Breast epithelium (tissue), 4 donors: ENCODE data around the gene PARVB. TPM values are rescaled to one million over a fixed set of nuclear protein-coding genes. Genes with fewer than 3 reads are reported as not detected.

Source experiments
- DNase-seq, 2 donors: peaks; one replicate each; pipeline ENCODE4 v3.0.0-alpha.2; 2019; ENCODE audit warnings: low spot score in 2 of 2
- H3K27ac ChIP-seq, 2 donors: fragments of 200-600 bp; sonication (generic) in 1 of 2; one replicate each; pipeline ENCODE4 v1.5.1; 2016 to 2019; ENCODE audit warnings: mild to moderate bottlenecking in 1 of 2
- H3K27me3 ChIP-seq, 2 donors: fragments of 200-600 bp; sonication (generic) in 1 of 2; one replicate each; pipeline versions ENCODE4 v1.5.1 to v1.6.0; 2017 to 2019; ENCODE audit warnings: control low read depth in 1 of 2, mild to moderate bottlenecking in 1 of 2
- H3K36me3 ChIP-seq: fragments of 200-600 bp; one replicate; pipeline ENCODE4 v1.5.1; 2019
- H3K4me1 ChIP-seq, 2 donors: fragments of 200-600 bp; sonication (generic); one replicate each; pipeline ENCODE4 v1.5.1; 2016 to 2019; ENCODE audit warnings: control low read depth in 1 of 2
- H3K4me3 ChIP-seq, 3 donors: fragments of 200-600 bp; sonication (generic); 1 replicate in 2 of 3; 2 replicates in 1 of 3; pipeline ENCODE4 v1.5.1; 2016 to 2019; ENCODE audit warnings: mild to moderate bottlenecking in 3 of 3, moderate library complexity in 2 of 3
- H3K9me3 ChIP-seq, 2 donors: fragments of 200-600 bp; sonication (generic) in 1 of 2; one replicate each; pipeline ENCODE4 v1.5.1; 2016 to 2019; ENCODE audit warnings: control low read depth in 1 of 2
- CTCF ChIP-seq, 3 donors: fragments of 450-650 bp; IDR thresholded peaks; one replicate each; pipeline ENCODE4 v1.5.1; 2016 to 2017; ENCODE audit warnings: antibody characterized with exemption in 3 of 3, mild to moderate bottlenecking in 3 of 3, moderate library complexity in 3 of 3
- POLR2A ChIP-seq: fragments of 450-650 bp; IDR thresholded peaks from one replicate; pipeline ENCODE4 v1.6.1; 2016; ENCODE audit warnings: antibody characterized with exemption, mild to moderate bottlenecking, moderate library complexity
- POLR2AphosphoS5 ChIP-seq, 3 donors: sonication (generic); formaldehyde crosslinking; IDR thresholded peaks; one replicate each; pipeline ENCODE4 v1.6.1; 2017; ENCODE audit warnings: antibody characterized with exemption in 3 of 3
- intact Hi-C: fragments of 100-400 bp; cut with DNase I; formaldehyde crosslinking; loops from one replicate; pipeline ENCODE4 v1.15.1; 2023; ENCODE audit warnings: low total_unique reads
- total RNA-seq, 3 donors: library from RNA; depleted of rRNA; stranded (reverse); fragments of >200 nt; gene quantifications; one replicate each; pipeline ENCODE4 v1.1.0, GENCODE V29; 2016

The PARVB gene
- total RNA-seq, 3 donors from 2014 or later: 12.3 to 57.6 (median 21.6) TPM

DNA sequence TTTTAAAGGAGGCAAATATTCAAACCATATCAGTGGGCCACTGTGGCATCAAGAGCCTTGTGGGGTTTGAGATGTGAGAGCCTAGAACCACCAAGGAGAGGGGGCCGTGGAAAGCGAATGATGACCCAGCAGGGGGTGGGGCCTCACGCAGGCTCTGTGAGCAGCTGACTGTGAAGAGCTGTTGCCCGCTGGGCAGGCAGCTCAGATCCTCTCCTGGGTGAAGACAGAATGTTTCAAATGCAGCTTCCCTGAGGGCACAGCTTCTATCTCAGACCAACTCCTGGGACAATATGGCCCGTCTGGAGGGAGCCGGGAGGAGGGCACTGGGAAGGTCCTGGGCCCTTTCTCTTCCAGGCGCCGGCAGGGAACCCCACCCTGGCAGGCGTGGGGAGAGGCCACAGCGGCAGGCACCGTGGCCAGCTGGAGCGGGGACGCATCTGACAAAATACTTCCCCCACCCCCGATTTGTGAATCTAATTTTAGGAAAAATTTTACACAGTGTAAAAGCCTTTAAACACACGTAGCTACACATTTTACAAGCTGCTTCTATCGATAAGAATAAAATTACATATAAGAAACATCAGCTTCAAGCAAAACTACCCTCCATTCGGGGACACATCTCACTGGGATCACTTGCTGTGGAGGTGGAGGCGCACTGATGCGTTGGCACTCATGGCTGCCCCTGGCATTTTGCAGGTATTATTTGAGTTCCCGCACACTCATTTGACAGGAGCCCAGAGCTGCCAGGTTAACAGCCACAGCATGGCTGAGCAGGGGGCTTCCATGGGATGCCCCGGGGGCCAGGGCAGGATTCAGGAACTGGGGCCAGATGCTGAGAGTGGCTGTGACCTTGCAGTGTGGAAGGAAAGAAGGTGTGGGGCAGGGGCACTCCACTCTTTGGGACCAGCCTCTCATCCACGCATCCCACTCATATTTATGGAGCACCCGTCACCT lies 196.9 kb downstream of the PARVB start:
- peaks cover under 1 to 6% of the 10 kb centered on the region in 2 donors for H3K9me3 ChIP-seq
- peaks cover 0 to 25% of the 10 kb centered on the region in 2 donors for H3K27me3 ChIP-seq
- H3K4me1 ChIP-seq: no peaks in the 10 kb centered on the region
- TF ChIP-seq POLR2A (no peak), POLR2AphosphoS5 (IDR thresholded peaks at IDR 0.05) (no peak), CTCF (IDR thresholded peaks at IDR 0.05) (no peak)
- DNase-seq: no peak
- no peaks in the 10 kb centered on the region for H3K36me3 ChIP-seq
- no peak overlapping the region for H3K4me3 ChIP-seq
- no peak overlapping the region for H3K27ac ChIP-seq
- intact Hi-C loops: no loop called here

DNA sequence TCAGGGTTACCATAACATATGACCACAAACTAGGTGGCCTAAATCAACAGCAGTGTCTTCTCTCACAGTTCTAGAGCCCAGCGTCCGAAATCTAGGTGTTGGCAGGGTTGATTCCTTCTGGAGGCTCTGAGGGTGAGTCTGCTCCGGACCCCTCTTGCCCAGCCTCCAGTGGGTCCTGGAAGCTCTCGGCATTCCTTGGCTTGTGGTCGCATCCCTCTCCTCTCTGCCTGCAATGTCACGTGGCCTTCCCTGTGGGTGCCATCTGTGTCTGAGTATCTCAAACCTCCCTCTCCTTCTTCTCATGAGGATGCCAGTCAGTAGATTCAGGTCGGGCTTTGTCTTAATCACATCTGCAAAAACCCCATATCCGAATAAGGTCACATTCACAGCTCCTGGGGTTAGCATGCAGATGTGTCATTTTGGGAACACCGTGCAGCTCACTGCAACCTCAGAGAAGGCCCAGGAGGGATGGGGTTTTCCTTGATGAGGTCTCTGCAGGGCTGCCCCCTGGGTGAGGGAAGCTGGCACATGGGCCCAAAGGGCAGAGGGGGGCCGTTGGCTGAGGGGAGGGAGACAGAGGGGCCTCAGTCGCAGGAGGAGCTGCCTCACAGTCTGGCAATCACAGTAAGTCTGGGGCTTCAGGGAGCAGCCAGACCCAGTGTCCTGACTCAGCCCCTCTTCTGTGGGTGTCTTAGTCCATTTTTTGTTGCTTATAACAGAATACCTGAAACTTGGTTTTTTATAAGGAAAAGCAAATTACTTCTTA lies 197.8 kb downstream of the PARVB start:
- peaks cover 0 to 26% of the 10 kb centered on the region in 2 donors for H3K27me3 ChIP-seq
- H3K4me1 ChIP-seq: no peaks in the 10 kb centered on the region
- peaks cover 0 to 5% of the 10 kb centered on the region in 2 donors for H3K9me3 ChIP-seq
- TF ChIP-seq POLR2AphosphoS5 (IDR thresholded peaks at IDR 0.05) (no peak), CTCF (IDR thresholded peaks at IDR 0.05) (no peak), POLR2A (no peak)
- intact Hi-C loops: no loop called here
- no peak overlapping the region for H3K4me3 ChIP-seq
- no peak for DNase-seq
- H3K27ac ChIP-seq: no peak overlapping the region
- H3K36me3 ChIP-seq: no peaks in the 10 kb centered on the region

Other genes with a start within 250 kb of the PARVB start
- 1 to 10 TPM; 3.0 to 9.8 (median 5.9) TPM for gene EFCAB6, start 212.0 kb upstream of the PARVB start, total RNA-seq
- gene SULT4A1, start 161.8 kb upstream of the PARVB start, total RNA-seq: 1 to 10 TPM in 1 of 3 donors, under 1 TPM in 1, not detected in 1; 0.98 to 2.9 TPM
- gene PNPLA5, start 132.3 kb upstream of the PARVB start, total RNA-seq: not detected
- gene PNPLA3, start 100.5 kb upstream of the PARVB start, total RNA-seq: 1 to 10 TPM; 2.4 to 3.1 (median 2.9) TPM
- gene SAMM50, start 68.9 kb upstream of the PARVB start, total RNA-seq: 10 to 100 TPM; 36.1 to 40.6 (median 36.4) TPM
- gene PARVG, start 156.6 kb downstream of the PARVB start, total RNA-seq: 10 to 100 TPM; 10.2 to 39.2 (median 26.2) TPM